Measurements from ENCODE around the gene BACE1.

DNA sequence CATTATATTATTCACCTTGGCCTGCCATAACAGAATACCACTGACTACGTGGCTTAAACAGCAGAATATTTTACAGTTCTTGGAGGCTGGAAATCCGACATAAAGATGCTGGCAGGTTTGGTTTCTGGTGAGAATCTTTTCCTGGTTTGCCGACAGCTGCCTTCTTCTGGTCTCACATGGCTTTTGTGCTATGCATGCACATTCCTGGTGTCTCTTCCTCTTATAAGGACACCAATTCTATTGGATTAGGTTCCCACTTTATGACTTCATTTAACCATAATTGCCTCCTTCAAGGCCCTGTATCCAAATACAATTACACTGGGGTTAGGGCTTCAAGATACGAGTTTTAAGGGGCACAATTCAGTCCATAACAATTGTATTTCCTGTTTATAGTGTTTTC, 66.5 kb downstream of the BACE1 start:
- TF ChIP-seq ZNF143 (CRISPR knock-in tag; IDR thresholded peaks at IDR 0.05) (no peak), ZNF34 (CRISPR knock-in tag; IDR thresholded peaks at IDR 0.05; ENCODE audit: borderline replicate concordance) (no peak), MAFK (conservative IDR thresholded peaks at IDR 0.05 in 1 of 2, IDR thresholded peaks at IDR 0.05 in 1 of 2; ENCODE audit: low read length in 2 of 2) (no peak), ZNF777 (CRISPR knock-in tag; IDR thresholded peaks at IDR 0.05) (no peak), MEF2D (CRISPR knock-in tag; IDR thresholded peaks at IDR 0.05) (no peak)
